GM21367 (cell line): Measurements from ENCODE around the gene LNP1.
A peak's percentile ranks its signal among the peaks of the same experiment; 100 is the strongest.
"Not testable (repeated sequence)": the region's sequence is repeated elsewhere in the genome, so short reads cannot be mapped to it uniquely, and the experiment has no call there.

Experiments
- ATAC-seq: cut with Tn5 transposase; IDR thresholded peaks from one replicate; pipeline ENCODE4 v1.9.1; 2021; ENCODE audit not compliant: unreplicated experiment

The LNP1 gene

GRCh38 chr3:100427699-100428098 lies 26.4 kb downstream of the LNP1 start:
- no peak for ATAC-seq

GRCh38 chr3:100429187-100429716 lies 27.9 kb downstream of the LNP1 start:
- ATAC-seq, result no peak

- no peak for ATAC-seq
Measured at GRCh38 chr3:100436951-100437350, 35.6 kb downstream of the LNP1 start.

- no peak for ATAC-seq
Measured at GRCh38 chr3:100437721-100438622, 36.6 kb downstream of the LNP1 start.

DNA sequence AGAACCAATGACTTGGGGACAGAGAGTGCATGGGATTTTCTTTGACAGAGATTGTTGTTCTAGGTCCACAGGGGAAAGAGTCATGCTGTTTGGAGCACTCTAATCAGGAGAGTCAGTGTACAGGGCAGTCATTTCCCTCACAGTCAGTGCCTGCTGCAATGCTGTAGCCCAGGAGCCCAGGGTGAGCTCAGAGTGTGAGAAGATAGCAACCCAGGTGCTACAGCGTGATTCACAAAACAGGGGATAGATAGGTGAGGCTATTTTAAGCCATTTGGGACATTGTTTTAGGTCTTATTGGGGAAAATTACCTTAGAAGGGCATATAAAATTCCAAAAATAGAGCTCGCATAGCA lies 37.3 kb downstream of the LNP1 start:
- ATAC-seq, result no peak

DNA sequence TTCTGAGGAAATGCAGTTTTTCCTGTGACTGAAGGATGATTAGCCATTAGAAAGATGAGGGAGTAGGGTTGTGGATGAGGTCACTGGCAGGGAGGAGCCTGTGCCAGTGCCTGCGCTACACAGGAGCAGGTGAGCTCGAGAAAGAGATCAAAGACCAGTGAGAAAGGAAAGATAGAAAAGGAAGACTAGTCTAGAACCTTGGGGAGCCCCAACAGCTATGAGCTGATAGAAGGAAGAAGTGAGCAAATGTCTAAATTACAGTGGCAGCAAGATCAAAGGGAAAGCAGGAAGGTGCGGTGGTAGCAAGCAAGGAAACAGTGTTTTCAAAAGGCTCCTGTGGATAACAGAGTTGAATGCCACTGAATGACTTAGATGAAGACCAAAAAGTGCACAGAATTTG lies 39.6 kb downstream of the LNP1 start:
- no peak for ATAC-seq

DNA sequence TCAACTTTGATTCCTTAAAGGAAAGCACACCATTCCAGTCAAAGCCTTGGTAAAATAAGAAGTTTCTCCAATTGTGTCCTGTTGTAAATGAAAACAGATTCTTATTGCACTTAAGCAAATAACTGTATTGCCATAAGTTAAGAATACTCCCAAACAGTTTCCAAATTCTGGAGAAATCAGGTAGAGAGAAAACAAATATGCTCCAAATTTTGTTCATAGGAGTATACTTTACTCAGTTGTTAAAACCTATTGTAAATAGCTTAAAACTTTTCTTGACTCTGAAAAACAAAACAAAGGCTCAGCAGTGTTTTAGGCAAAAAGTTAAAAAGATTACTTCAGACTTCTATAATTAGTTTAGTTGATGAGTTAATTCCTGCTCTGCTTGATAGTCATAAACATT lies 42.4 kb downstream of the LNP1 start:
- no peak for ATAC-seq

- ATAC-seq, result not testable (repeated sequence)
Measured at GRCh38 chr3:100447067-100447466, 45.7 kb downstream of the LNP1 start.

GRCh38 chr3:100448079-100448478 lies 46.7 kb downstream of the LNP1 start:
- no peak for ATAC-seq

GRCh38 chr3:100449214-100449613 lies 47.9 kb downstream of the LNP1 start:
- no peak for ATAC-seq

GRCh38 chr3:100454677-100455076 lies 53.3 kb downstream of the LNP1 start:
- no peak for ATAC-seq

- no peak for ATAC-seq
Measured at GRCh38 chr3:100455841-100456550, 54.7 kb downstream of the LNP1 start.

- ATAC-seq, result no peak
Measured at GRCh38 chr3:100456745-100457144, 55.4 kb downstream of the LNP1 start.

DNA sequence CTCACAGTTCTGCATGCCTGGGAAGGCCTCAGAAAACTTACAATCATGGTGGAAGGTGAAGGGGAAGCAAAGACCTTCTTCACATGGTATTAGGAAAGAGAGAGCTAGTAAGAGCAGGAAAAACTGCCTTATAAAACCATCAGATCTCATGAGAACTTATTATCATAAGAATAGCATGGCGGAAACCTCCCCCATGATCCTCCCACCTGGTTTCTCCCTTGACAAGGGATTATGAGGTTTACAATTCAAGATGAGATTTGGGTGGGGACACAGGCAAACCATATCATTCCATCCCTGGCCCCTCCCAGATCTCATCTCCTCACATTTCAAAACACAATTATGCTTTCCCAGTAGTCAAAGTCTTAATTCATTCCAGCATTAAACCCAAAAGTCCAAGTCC lies 56.5 kb downstream of the LNP1 start:
- ATAC-seq, result no peak

DNA sequence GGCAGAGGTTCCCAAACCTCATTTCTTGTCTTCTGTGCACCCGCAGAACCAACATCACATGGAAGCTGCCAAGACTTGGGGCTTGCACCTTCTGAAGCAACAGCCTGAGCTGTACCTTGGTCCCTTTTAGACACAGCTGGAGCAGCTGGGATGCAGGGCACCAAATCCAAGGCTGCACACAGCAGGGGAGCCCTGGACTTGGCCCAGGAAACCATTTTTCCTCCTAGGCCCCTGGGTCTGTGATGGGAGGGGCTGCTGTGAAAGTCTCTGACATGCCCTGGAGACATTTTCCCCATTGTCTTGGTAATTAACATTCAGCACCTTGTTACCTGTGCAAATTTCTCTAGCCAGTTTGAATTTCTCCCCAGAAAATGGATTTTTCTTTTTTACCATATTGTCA lies 57.5 kb downstream of the LNP1 start:
- no peak for ATAC-seq

DNA sequence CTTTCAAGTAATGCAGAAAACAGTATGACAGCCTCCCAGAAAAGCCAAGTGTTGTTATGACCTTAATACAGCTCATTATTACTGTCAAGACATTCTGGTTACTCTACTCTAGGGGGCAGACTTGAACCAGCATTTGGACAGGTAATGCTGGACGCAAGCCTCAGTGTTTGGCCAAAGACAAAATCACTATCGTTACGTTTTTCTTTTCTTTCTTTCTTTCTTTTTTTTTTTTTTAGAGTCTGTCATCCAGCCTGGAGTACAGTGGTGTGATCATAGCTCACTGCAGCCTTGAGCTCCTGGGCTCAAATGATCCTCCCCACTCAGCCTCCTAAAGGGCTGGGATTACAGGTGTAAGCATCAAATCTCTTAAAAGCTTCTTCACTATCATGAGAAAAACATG lies 61.7 kb downstream of the LNP1 start:
- ATAC-seq, result peak; percentile 82

DNA sequence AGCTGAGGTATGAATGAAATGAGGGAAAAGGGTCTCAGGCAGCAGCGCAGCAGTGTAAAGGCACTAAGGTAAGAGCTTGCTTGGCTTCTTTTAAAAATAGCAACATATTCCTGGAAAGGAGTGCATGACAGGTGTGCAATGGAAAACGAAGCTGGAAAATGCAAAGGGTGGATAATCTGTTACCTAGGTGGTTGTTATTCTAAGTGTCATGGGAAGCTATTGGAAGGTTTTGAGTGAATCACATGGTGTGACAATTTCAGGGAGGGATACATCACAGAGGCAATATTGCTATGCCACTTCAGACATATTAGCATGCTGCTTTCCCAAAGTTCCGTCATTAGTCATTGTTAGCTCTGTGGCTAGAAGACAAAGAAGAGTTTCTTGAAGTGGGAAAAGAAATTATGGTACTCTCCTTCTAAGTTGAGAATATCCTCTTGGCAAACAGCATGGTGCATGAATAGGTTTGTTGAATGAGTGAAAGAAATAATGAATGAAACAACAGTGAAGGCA lies 62.4 kb downstream of the LNP1 start:
- ATAC-seq, result no peak

DNA sequence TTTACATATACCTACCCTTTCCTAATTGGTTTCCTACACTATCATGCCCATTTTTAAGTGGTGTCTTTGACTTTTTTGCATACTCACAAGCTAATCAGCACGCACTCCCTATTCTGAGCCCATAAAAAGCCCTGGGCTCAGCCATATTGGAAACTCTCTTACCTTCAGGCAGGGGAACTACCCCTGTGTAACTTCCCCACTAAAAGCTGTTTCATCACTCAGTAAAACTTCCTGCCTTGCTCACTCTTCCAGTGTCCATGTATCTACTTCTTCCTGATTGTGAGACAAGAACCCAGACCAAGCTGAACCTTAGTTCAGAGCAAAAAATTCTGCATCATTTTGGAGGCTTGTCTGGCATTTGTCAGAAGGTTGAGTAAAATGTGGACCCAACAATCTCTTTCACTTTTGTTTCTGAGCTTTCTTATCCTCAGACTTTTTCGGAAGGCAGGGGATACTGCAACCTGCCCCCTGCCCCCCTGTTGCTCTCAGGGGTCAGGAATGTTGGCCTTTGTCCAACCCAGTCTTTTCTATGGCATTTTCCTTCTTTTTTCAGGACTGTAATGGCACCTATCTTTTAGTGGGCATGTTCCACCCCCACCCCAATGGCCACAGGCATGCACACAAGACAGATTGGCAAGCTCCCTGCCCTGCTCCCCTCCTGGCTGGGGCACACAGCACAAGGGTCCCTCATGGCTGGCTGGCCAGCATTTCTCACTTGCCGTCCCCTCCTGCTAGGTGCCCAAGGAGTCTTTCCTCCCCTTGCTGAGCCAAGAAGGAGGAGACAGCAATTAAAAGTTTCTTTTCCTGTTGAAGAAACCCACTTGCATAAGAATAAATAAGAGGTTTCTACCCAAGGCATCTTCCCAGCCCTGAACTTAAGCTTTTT lies 64.8 kb downstream of the LNP1 start:
- ATAC-seq, result no peak

DNA sequence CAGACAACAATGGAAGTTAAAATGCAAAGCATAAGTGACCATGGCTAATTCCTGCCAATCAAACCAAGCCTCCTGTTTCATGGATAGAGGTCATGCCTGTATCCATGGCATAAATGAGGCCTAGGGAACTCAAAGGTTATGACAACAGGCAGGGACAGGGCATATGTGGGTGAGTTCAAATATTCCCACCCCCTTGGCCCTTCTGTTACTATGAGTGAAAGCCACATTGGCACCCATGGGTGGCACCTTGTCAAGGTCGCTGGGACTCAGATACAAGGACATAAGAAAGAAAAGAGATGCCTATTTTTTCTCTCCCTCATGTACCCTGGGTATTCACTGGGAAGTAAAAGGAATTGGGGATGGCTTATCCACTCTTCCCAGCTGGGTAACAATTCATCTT lies 65.8 kb downstream of the LNP1 start:
- ATAC-seq, result no peak

- no peak for ATAC-seq
Measured at GRCh38 chr3:100468676-100469075, 67.3 kb downstream of the LNP1 start.

GRCh38 chr3:100470951-100471350 lies 69.6 kb downstream of the LNP1 start:
- no peak for ATAC-seq
